Kidney (tissue), 14 donors: ENCODE results near the gene SIRPA. TPM values are rescaled to one million over a fixed set of nuclear protein-coding genes. Genes with fewer than 3 reads are reported as not detected.
A peak's percentile ranks its signal among the peaks of the same experiment; 100 is the strongest.

ENCODE experiments used
- DNase-seq, 5 donors: peaks; one replicate each; pipeline ENCODE4 v3.0.0-alpha.2; 2013 to 2020
- FAIRE-seq: peaks from 2 replicates; lab custom pipeline; 2012; peaks lifted over from hg19 to GRCh38; lab: Jason Lieb, UNC
- H3K27ac ChIP-seq, 2 donors: one replicate each; pipeline ENCODE4 v1.7.0; 2013; ENCODE audit warnings: low read depth in 2 of 2, low read length in 2 of 2, inconsistent platforms in 1 of 2
- H3K27me3 ChIP-seq: one replicate; pipeline ENCODE4 v1.7.1; 2013; ENCODE audit warnings: low read length, inconsistent platforms; ENCODE audit not compliant: control insufficient read depth, insufficient read depth
- H3K36me3 ChIP-seq, 3 donors: one replicate each; pipeline versions ENCODE4 v1.7.0 to v1.7.1; 2013; ENCODE audit warnings: low read length in 3 of 3, control low read depth in 1 of 3, inconsistent platforms in 1 of 3; ENCODE audit not compliant: insufficient read depth in 3 of 3, control insufficient read depth in 2 of 3
- H3K4me1 ChIP-seq, 3 donors: one replicate each; pipeline versions ENCODE4 v1.7.0 to v1.7.1; 2013; ENCODE audit warnings: low read length in 3 of 3, inconsistent platforms in 1 of 3, low read depth in 1 of 3; ENCODE audit not compliant: control insufficient read depth in 2 of 3, insufficient read depth in 2 of 3
- H3K4me3 ChIP-seq, 3 donors: one replicate each; pipeline versions ENCODE4 v1.7.0 to v1.8.1; 2013; ENCODE audit warnings: low read length in 3 of 3, control low read depth in 1 of 3, inconsistent platforms in 1 of 3
- H3K9ac ChIP-seq, 3 donors: one replicate each; pipeline versions ENCODE4 v1.7.0 to v1.7.1; 2013; ENCODE audit warnings: low read length in 3 of 3, control low read depth in 1 of 3, inconsistent platforms in 1 of 3
- H3K9me3 ChIP-seq, 3 donors: one replicate each; pipeline versions ENCODE4 v1.7.0 to v1.7.1; 2013; ENCODE audit warnings: low read length in 3 of 3, control low read depth in 1 of 3, inconsistent platforms in 1 of 3; ENCODE audit not compliant: control insufficient read depth in 2 of 3, insufficient read depth in 1 of 3
- intact Hi-C: fragments of 100-400 bp; cut with DNase I; formaldehyde crosslinking; loops from one replicate; pipeline ENCODE4 v1.11.1; 2022
- polyA plus RNA-seq: library from polyadenylated mRNA; stranded (reverse); fragments of 350-450 nt; fragmentation: Illumina TruSeq; extraction: RNeasy Lipid Tissue Mini Kit (QIAGEN cat#74804); gene quantifications from one replicate; pipeline ENCODE4 v1.2.3, GENCODE V29; 2014; ENCODE audit warnings: low read depth, low replicate concordance; ENCODE audit not compliant: insufficient read depth
- total RNA-seq: library from RNA; stranded (reverse); fragmentation: NEBNext Ultra II Directional; extraction: Animal tissue kit (Norgen Biotek cat#: 25700); gene quantifications from one replicate; pipeline ENCODE4 v1.2.1, GENCODE V29; 2021
- TF ChIP-seq, protein P1 (sequence below): IDR thresholded peaks from 3 replicates; pipeline ENCODE4 v1.5.1; 2012; ENCODE audit warnings: mild to moderate bottlenecking, moderate library complexity, borderline replicate concordance; ENCODE audit not compliant: insufficient read depth; ENCODE audit errors: extremely low read depth
- donor health status: control.
- donor health status: control.
- donor health status: control.
- donor health status: control.
- donor health status: control.
- donor health status: DM: yes; HTN: yes; CAD: no.
- donor health status: Normal renal cell carcinoma (clear cell type).

SIRPA gene
- total and polyA plus RNA-seq, 2 donors from 2014 or later: 24.7 to 46.6 TPM

- no peak for FAIRE-seq
- Histone ChIP-seq H3K9me3 (no peaks in the 10 kb centered on the region), H3K4me3 (no peak overlapping the region), H3K4me1 (peaks cover 0 to 6% (median 0%) of the 10 kb centered on the region in 3 donors), H3K36me3 (no peaks in the 10 kb centered on the region), H3K27me3 (peaks cover 2% of the 10 kb centered on the region), H3K9ac (no peak overlapping the region), H3K27ac (no peak overlapping the region)
- TF ChIP-seq, protein P1, sequence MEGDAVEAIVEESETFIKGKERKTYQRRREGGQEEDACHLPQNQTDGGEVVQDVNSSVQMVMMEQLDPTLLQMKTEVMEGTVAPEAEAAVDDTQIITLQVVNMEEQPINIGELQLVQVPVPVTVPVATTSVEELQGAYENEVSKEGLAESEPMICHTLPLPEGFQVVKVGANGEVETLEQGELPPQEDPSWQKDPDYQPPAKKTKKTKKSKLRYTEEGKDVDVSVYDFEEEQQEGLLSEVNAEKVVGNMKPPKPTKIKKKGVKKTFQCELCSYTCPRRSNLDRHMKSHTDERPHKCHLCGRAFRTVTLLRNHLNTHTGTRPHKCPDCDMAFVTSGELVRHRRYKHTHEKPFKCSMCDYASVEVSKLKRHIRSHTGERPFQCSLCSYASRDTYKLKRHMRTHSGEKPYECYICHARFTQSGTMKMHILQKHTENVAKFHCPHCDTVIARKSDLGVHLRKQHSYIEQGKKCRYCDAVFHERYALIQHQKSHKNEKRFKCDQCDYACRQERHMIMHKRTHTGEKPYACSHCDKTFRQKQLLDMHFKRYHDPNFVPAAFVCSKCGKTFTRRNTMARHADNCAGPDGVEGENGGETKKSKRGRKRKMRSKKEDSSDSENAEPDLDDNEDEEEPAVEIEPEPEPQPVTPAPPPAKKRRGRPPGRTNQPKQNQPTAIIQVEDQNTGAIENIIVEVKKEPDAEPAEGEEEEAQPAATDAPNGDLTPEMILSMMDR: no peak
- intact Hi-C loops: no loop called here
- DNase-seq: no peak
Measured at GRCh38 chr20:1892119-1892385, 3.2 kb upstream of the SIRPA start.

DNA sequence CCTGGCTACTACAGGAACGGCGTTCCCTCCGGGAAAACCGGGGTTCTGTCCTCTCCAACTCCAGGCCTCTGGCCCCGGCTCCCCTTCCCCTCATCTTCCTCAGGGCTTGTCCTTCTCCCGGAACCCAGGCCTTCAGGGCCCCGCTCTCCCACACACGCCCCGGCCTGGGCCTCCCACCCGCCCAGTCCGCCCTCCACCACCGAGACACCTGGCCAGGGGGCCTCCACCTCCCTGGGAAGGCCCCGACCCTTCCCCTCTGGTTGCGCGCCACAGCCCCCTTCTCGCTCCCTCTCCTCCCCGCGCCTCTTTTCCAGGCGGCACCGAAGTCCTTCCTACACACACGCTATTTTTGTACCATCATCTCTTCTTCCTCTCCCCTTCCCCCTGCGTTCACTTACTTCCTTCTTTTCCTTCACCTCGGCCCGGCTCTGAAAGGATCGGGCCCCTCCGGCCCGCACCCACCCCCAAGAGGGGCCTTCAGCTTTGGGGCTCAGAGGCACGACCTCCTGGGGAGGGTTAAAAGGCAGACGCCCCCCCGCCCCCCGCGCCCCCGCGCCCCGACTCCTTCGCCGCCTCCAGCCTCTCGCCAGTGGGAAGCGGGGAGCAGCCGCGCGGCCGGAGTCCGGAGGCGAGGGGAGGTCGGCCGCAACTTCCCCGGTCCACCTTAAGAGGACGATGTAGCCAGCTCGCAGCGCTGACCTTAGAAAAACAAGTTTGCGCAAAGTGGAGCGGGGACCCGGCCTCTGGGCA, 1.3 kb upstream of the SIRPA start:
- Histone ChIP-seq H3K9ac (peak overlapping the region in 1 of 3 donors; percentile 26), H3K36me3 (no peaks in the 10 kb centered on the region), H3K27ac (peak overlapping the region in 1 of 2 donors; percentile 53), H3K9me3 (no peaks in the 10 kb centered on the region), H3K4me1 (peaks cover 0 to 3% (median 0%) of the 10 kb centered on the region in 3 donors), H3K27me3 (peaks cover 2% of the 10 kb centered on the region), H3K4me3 (peak overlapping the region in 1 of 3 donors; percentile 25)
- DNase-seq: peak in 2 of 5 donors; percentile 22 to 89
- intact Hi-C loops: no loop called here
- FAIRE-seq: no peak
- TF ChIP-seq, protein P1: no peak

GRCh38 chr20:1894471-1894950, 696 bp upstream of the SIRPA start:
- H3K9ac ChIP-seq: no peak overlapping the region
- TF ChIP-seq, protein P1: no peak
- H3K27ac ChIP-seq: peak overlapping the region in 1 of 2 donors; percentile 53
- intact Hi-C loops: no loop called here
- peak overlapping the region in 1 of 3 donors; percentile 25 for H3K4me3 ChIP-seq
- no peaks in the 10 kb centered on the region for H3K36me3 ChIP-seq
- H3K4me1 ChIP-seq: peaks cover 0 to 3% (median 0%) of the 10 kb centered on the region in 3 donors
- peaks cover 2% of the 10 kb centered on the region for H3K27me3 ChIP-seq
- no peak for FAIRE-seq
- no peaks in the 10 kb centered on the region for H3K9me3 ChIP-seq
- DNase-seq: peak; percentile 78 to 90 (median 82)
